Keratinocyte (primary cell): ENCODE data around the gene TMEM245. TPM values are rescaled to one million over a fixed set of nuclear protein-coding genes. Genes with fewer than 3 reads are reported as not detected.

ENCODE experiments used
- DNase-seq: peaks from one replicate; pipeline ENCODE4 v3.0.0-alpha.2; 2011; ENCODE audit warnings: low read depth, missing footprints, low spot score
- FAIRE-seq: peaks from 2 replicates; lab custom pipeline; 2011; peaks lifted over from hg19 to GRCh38; lab: Jason Lieb, UNC
- H2AFZ ChIP-seq: 2 replicates; pipeline ENCODE4 v1.6.0; 2012; ENCODE audit warnings: low read length, control low read depth, inconsistent platforms; ENCODE audit not compliant: control insufficient read depth
- H3K27ac ChIP-seq: 2 replicates; pipeline ENCODE4 v1.5.1; 2011; ENCODE audit warnings: low read length; ENCODE audit not compliant: control insufficient read depth, insufficient read depth
- H3K27me3 ChIP-seq: 3 replicates; pipeline ENCODE4 v1.6.0; 2011; ENCODE audit warnings: low read length; ENCODE audit not compliant: control insufficient read depth, insufficient read depth; ENCODE audit errors: extremely low read depth
- H3K36me3 ChIP-seq, 2 experiments: 2 replicates in 1 of 2; 3 replicates in 1 of 2; pipeline ENCODE4 v1.5.1; 2011; ENCODE audit warnings: low read length in 2 of 2, mild to moderate bottlenecking in 1 of 2; ENCODE audit not compliant: control insufficient read depth in 2 of 2, insufficient read depth in 2 of 2; ENCODE audit errors: extremely low read depth in 1 of 2
- H3K4me1 ChIP-seq: 3 replicates; pipeline ENCODE4 v1.5.1; 2011; ENCODE audit warnings: low read length; ENCODE audit not compliant: control insufficient read depth, insufficient read depth; ENCODE audit errors: extremely low read depth
- H3K4me2 ChIP-seq: 3 replicates; pipeline ENCODE4 v1.6.0; 2011; ENCODE audit warnings: low read depth, low read length; ENCODE audit not compliant: control insufficient read depth, insufficient read depth; ENCODE audit errors: extremely low read depth
- H3K4me3 ChIP-seq, 3 experiments: fragments of 200-600 bp in 1 of 3; sonication (generic) in 1 of 3; 2 replicates in 2 of 3; 3 replicates in 1 of 3; pipeline ENCODE4 v1.5.1; 2011 to 2016; ENCODE audit warnings: low read length in 3 of 3, mild to moderate bottlenecking in 3 of 3, control low read depth in 2 of 3, inconsistent platforms in 1 of 3, low read depth in 1 of 3, mixed read lengths in 1 of 3, mixed run types in 1 of 3, moderate library complexity in 1 of 3; ENCODE audit not compliant: control insufficient read depth in 2 of 3, insufficient read depth in 2 of 3; ENCODE audit errors: extremely low read depth in 1 of 3
- H3K79me2 ChIP-seq: 2 replicates; pipeline ENCODE4 v1.6.0; 2012; ENCODE audit warnings: low read length; ENCODE audit not compliant: control insufficient read depth, insufficient read depth
- H3K9ac ChIP-seq: 3 replicates; pipeline ENCODE4 v1.6.0; 2011; ENCODE audit warnings: low read length; ENCODE audit not compliant: control insufficient read depth, insufficient read depth; ENCODE audit errors: extremely low read depth
- H3K9me1 ChIP-seq: 3 replicates; pipeline ENCODE4 v1.6.0; 2011; ENCODE audit warnings: low read length; ENCODE audit not compliant: control insufficient read depth, insufficient read depth; ENCODE audit errors: extremely low read depth
- H3K9me3 ChIP-seq: 2 replicates; pipeline ENCODE4 v1.5.1; 2012; ENCODE audit warnings: low read depth, low read length; ENCODE audit not compliant: control insufficient read depth
- H4K20me1 ChIP-seq: 3 replicates; pipeline ENCODE4 v1.6.0; 2011; ENCODE audit warnings: low read length; ENCODE audit not compliant: control insufficient read depth, insufficient read depth; ENCODE audit errors: extremely low read depth
- EZH2 ChIP-seq: IDR thresholded peaks from one replicate; pipeline ENCODE4 v1.6.1; 2012; ENCODE audit warnings: inconsistent platforms, mild to moderate bottlenecking, low read length, moderate library complexity
- dilution Hi-C: fragments of 300-500 bp; cut with MboI; formaldehyde crosslinking; loops from one replicate; pipeline ENCODE4 v1.7.0; 2020; ENCODE audit warnings: low sequenced_read_pairs; ENCODE audit not compliant: extremely low pct_ligation_motif_present
- polyA plus RNA-seq, 5 experiments: library from polyadenylated mRNA; depleted of rRNA in 3 of 5; stranded (reverse) in 3 of 5; stranded (forward) in 1 of 5; unstranded in 1 of 5; fragments of >200 nt; gene quantifications; 1 replicate in 1 of 5; 2 replicates in 3 of 5; 3 replicates in 1 of 5; pipeline versions ENCODE4 v1.2.1 to v1.2.3, GENCODE V29; 2011 to 2012; ENCODE audit warnings: missing spikeins in 2 of 5, low read depth in 1 of 5, low replicate concordance in 1 of 5
- TF ChIP-seq, protein P1 (sequence below), 3 experiments: IDR thresholded peaks in 1 of 3; conservative IDR thresholded peaks in 1 of 3; optimal IDR thresholded peaks in 1 of 3; 2 replicates in 2 of 3; 3 replicates in 1 of 3; pipeline versions ENCODE3 to v1.5.1; 2011; ENCODE audit warnings: low read length in 3 of 3, mild to moderate bottlenecking in 3 of 3, moderate library complexity in 2 of 3, control low read depth in 1 of 3, inconsistent platforms in 1 of 3; ENCODE audit not compliant: insufficient read depth in 2 of 3; ENCODE audit errors: extremely low read depth in 1 of 3

TMEM245 gene
- polyA plus RNA-seq, 1 donor (not counting 4 experiments of a cell fraction or from before 2014, with no cell fraction given): 40.0 TPM

DNA sequence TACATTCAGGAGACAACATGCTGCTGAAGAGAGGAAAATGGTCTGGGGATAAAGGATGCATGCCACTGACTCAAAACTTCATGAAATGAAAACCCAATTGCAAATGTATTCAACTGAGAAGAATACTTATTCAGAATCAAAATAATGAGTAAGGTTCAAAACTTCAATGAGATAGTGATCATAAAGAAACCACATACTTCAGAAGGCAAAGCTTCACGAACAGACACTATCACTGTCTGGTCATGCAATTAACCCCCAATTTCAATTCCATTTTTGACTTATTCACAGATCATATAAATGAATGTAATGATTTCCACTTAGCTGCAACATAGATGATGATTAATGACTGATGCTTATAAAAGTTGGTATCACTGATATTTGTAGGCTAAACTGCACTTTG, 73.4 kb downstream of the TMEM245 start:
- no peaks in the 10 kb centered on the region for H4K20me1 ChIP-seq
- H3K36me3 ChIP-seq: peaks cover 23 to 33% of the 10 kb centered on the region in 2 experiments
- H3K4me3 ChIP-seq: no peak overlapping the region
- H3K9me1 ChIP-seq: no peaks in the 10 kb centered on the region
- H3K9me3 ChIP-seq: no peaks in the 10 kb centered on the region
- no peak for DNase-seq
- FAIRE-seq: no peak
- H3K9ac ChIP-seq: no peak overlapping the region
- H3K79me2 ChIP-seq: no peaks in the 10 kb centered on the region
- no peaks in the 10 kb centered on the region for H3K27me3 ChIP-seq
- no peaks in the 10 kb centered on the region for H3K4me1 ChIP-seq
- dilution Hi-C loops: no loop called here
- no peak overlapping the region for H3K4me2 ChIP-seq
- TF ChIP-seq, protein P1, sequence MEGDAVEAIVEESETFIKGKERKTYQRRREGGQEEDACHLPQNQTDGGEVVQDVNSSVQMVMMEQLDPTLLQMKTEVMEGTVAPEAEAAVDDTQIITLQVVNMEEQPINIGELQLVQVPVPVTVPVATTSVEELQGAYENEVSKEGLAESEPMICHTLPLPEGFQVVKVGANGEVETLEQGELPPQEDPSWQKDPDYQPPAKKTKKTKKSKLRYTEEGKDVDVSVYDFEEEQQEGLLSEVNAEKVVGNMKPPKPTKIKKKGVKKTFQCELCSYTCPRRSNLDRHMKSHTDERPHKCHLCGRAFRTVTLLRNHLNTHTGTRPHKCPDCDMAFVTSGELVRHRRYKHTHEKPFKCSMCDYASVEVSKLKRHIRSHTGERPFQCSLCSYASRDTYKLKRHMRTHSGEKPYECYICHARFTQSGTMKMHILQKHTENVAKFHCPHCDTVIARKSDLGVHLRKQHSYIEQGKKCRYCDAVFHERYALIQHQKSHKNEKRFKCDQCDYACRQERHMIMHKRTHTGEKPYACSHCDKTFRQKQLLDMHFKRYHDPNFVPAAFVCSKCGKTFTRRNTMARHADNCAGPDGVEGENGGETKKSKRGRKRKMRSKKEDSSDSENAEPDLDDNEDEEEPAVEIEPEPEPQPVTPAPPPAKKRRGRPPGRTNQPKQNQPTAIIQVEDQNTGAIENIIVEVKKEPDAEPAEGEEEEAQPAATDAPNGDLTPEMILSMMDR (optimal IDR thresholded peaks at IDR 0.05 in 1 of 3, IDR thresholded peaks at IDR 0.05 in 1 of 3, conservative IDR thresholded peaks at IDR 0.05 in 1 of 3; ENCODE audit: extremely low read depth in 1 of 3, insufficient read depth in 2 of 3, low read length in 3 of 3): no peak
- no peak for TF ChIP-seq EZH2
- no peak overlapping the region for H2AFZ ChIP-seq
- no peak overlapping the region for H3K27ac ChIP-seq

DNA sequence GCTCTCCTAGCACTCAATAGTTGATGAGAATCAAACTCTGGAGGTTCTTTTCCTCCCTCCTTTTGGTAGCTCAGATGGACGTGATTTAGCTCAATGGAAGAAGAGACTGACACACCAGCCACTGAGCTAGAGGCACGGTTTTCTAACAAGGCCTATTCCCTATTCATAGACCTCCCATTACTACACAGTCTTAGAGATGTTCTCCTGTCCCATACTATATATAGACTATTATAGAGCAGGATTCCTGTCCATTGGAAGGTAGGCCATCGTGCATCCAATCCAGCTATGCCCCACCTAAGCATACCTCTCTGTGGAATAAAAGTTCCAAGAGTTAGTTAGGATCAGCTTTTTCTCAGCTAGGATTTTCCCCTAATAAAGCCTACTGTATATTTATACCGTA, 76.2 kb downstream of the TMEM245 start:
- no peaks in the 10 kb centered on the region for H4K20me1 ChIP-seq
- FAIRE-seq (no peak), DNase-seq (no peak)
- no peaks in the 10 kb centered on the region for H3K4me1 ChIP-seq
- H3K4me2 ChIP-seq: no peak overlapping the region
- H3K36me3 ChIP-seq: peaks cover 13 to 17% of the 10 kb centered on the region in 2 experiments
- no peaks in the 10 kb centered on the region for H3K27me3 ChIP-seq
- no peak overlapping the region for H3K27ac ChIP-seq
- no peaks in the 10 kb centered on the region for H3K9me3 ChIP-seq
- no peak overlapping the region for H3K9ac ChIP-seq
- no peaks in the 10 kb centered on the region for H3K9me1 ChIP-seq
- no peak for TF ChIP-seq EZH2
- TF ChIP-seq, protein P1 (optimal IDR thresholded peaks at IDR 0.05 in 1 of 3, IDR thresholded peaks at IDR 0.05 in 1 of 3, conservative IDR thresholded peaks at IDR 0.05 in 1 of 3; ENCODE audit: extremely low read depth in 1 of 3, insufficient read depth in 2 of 3, low read length in 3 of 3): no peak
- no peaks in the 10 kb centered on the region for H3K79me2 ChIP-seq
- dilution Hi-C loops: no loop called here
- no peak overlapping the region for H3K4me3 ChIP-seq
- H2AFZ ChIP-seq: no peak overlapping the region
